Adrenal gland (tissue), 12 donors: ENCODE data around the gene BICD1. TPM values are rescaled to one million over a fixed set of nuclear protein-coding genes. Genes with fewer than 3 reads are reported as not detected.

Source experiments
- DNase-seq, 7 donors: peaks; one replicate each; pipeline ENCODE4 v3.0.0-alpha.2; 2019 to 2020
- H3K27ac ChIP-seq, 5 donors: fragments of 200-600 bp; sonication (generic) in 4 of 5; 1 replicate in 3 of 5; 2 replicates in 2 of 5; pipeline versions ENCODE4 v1.5.1 to v1.8.0; 2016 to 2020; ENCODE audit warnings: mild to moderate bottlenecking in 1 of 5
- H3K27me3 ChIP-seq: fragments of 200-600 bp; 2 replicates; pipeline ENCODE4 v1.8.0; 2021
- H3K36me3 ChIP-seq, 2 donors: fragments of 200-600 bp; replicated peaks in 1 of 2; 1 replicate in 1 of 2; 2 replicates in 1 of 2; pipeline versions ENCODE4 v1.5.1 to v1.8.0; 2018 to 2022
- H3K4me1 ChIP-seq, 2 donors: fragments of 200-600 bp; replicated peaks in 1 of 2; 1 replicate in 1 of 2; 2 replicates in 1 of 2; pipeline versions ENCODE4 v1.5.1 to v1.8.0; 2018 to 2021
- H3K4me3 ChIP-seq, 4 donors: fragments of 200-600 bp; sonication (generic) in 3 of 4; one replicate each; pipeline ENCODE4 v1.5.1; 2016 to 2018
- H3K9me3 ChIP-seq, 3 donors: fragments of 200-600 bp; sonication (generic) in 1 of 3; replicated peaks in 1 of 3; 1 replicate in 2 of 3; 2 replicates in 1 of 3; pipeline versions ENCODE4 v1.5.1 to v1.8.0; 2016 to 2021
- POLR2A ChIP-seq, 2 donors: fragments of 450-650 bp; IDR thresholded peaks; one replicate each; pipeline ENCODE4 v1.6.1; 2017; ENCODE audit warnings: antibody characterized with exemption in 2 of 2, mild to moderate bottlenecking in 2 of 2, moderate library complexity in 1 of 2
- WGBS, 4 donors: extraction: QIAGEN DNeasy Blood & Tissue Kit in 2 of 4; methylation state at CpG; one replicate each; pipeline versions ENCODE4 v1.1.5 to v1.1.7; 2013 to 2017; 5-methylcytosine and 5-hydroxymethylcytosine counted together
- intact Hi-C, 2 donors: fragments of 100-400 bp; cut with DNase I; formaldehyde crosslinking; loops; one replicate each; pipeline versions ENCODE4 v1.14.1 to v1.15.0; 2022 to 2023
- polyA plus RNA-seq, 3 donors: library from polyadenylated mRNA; stranded (reverse); fragments of 200-250 nt in 2 of 3; fragments of 350-450 nt in 1 of 3; fragmentation: Illumina TruSeq in 1 of 3; extraction: RNeasy Lipid Tissue Mini Kit (QIAGEN cat#74804) in 1 of 3; gene quantifications; one replicate each; pipeline ENCODE4 v1.2.3, GENCODE V29; 2013 to 2014
- total RNA-seq, 9 donors: library from RNA; depleted of rRNA in 4 of 9; stranded (reverse); fragments of >200 nt in 4 of 9; fragments of 120-200 nt in 1 of 9; fragmentation: NEBNext Ultra II Directional in 1 of 9; extraction: Animal tissue kit (Norgen Biotek cat#: 25700) in 1 of 9; gene quantifications; one replicate each; pipeline versions ENCODE4 v1.1.0 to v1.2.4, GENCODE V29; 2013 to 2023
- TF ChIP-seq, protein P1 (sequence below), 6 experiments: fragments of 450-650 bp in 4 of 6; fragments of 200-600 bp in 2 of 6; sonication (generic) in 1 of 6; IDR thresholded peaks; 1 replicate in 5 of 6; 2 replicates in 1 of 6; pipeline versions ENCODE4 v1.5.1 to v1.8.0; 2016 to 2021; ENCODE audit warnings: antibody characterized with exemption in 6 of 6, mild to moderate bottlenecking in 2 of 6, moderate library complexity in 1 of 6
- donor health status: healthy with polysubstance abuse.
- donor health status: Bipolar disorder and iron deficiency.
- donor health status: DM: yes; HTN: yes; CAD: no.
- donor health status: DM: no; HTN: no; CAD: no.
- donor health status: DM: no; HTN: no; CAD: no.
- donor health status: DM: yes; HTN: yes; CAD: no.

Gene BICD1
- total and polyA plus RNA-seq, 12 donors, result 2.9 to 18.2 (median 9.4) TPM

DNA sequence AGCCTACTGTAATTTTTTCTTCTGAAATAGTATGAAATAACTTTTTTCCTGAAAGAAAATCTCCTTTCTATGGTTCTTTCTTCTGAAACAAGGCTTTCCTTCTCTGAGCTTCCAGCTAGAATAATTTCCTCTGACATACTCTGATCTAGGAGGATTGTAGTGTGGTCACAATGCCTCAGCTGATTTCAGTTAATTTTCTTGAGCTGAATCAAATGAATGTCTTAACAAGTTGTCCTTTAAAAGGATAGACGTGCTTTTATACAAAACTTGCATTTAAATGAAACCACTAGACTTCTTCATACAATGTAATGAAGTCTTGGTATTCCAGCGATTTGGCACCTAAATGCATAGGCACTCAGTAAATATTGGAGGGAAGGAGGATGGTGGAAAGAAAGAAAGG lies 94.4 kb downstream of the BICD1 start:
- intact Hi-C loops, result no loop called here
- 83 to 92% (median 89%) methylated on average over 2 of the region's 2 CpGs for WGBS, 4 donors
- Histone ChIP-seq H3K27ac (no peak overlapping the region), H3K4me1 (no peaks in the 10 kb centered on the region), H3K9me3 (no peaks in the 10 kb centered on the region), H3K27me3 (no peaks in the 10 kb centered on the region), H3K4me3 (no peak overlapping the region), H3K36me3 (no peaks in the 10 kb centered on the region)
- no peak for DNase-seq
- no peak for TF ChIP-seq POLR2A (IDR thresholded peaks at IDR 0.05)
- TF ChIP-seq, protein P1, sequence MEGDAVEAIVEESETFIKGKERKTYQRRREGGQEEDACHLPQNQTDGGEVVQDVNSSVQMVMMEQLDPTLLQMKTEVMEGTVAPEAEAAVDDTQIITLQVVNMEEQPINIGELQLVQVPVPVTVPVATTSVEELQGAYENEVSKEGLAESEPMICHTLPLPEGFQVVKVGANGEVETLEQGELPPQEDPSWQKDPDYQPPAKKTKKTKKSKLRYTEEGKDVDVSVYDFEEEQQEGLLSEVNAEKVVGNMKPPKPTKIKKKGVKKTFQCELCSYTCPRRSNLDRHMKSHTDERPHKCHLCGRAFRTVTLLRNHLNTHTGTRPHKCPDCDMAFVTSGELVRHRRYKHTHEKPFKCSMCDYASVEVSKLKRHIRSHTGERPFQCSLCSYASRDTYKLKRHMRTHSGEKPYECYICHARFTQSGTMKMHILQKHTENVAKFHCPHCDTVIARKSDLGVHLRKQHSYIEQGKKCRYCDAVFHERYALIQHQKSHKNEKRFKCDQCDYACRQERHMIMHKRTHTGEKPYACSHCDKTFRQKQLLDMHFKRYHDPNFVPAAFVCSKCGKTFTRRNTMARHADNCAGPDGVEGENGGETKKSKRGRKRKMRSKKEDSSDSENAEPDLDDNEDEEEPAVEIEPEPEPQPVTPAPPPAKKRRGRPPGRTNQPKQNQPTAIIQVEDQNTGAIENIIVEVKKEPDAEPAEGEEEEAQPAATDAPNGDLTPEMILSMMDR (IDR thresholded peaks at IDR 0.05), result no peak

DNA sequence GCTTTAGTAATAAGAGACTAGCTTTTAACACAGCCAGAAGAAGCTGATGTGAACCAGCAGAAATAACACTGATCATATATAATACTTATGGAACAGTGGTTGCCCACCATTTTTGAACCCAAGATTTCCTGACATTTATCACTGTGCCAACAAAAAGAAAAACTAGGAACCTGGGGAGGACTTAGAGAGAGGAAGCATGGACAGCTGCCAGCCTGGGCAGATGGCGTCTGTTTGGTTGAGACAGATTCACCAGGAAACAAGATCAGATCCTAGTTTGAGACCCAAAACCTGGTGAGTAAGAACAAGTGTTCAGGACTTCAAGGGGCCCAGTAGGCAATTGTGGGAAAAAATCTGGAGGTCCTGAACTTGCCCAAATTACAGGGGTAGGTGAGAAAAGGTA lies 95.3 kb downstream of the BICD1 start:
- Histone ChIP-seq H3K9me3 (no peaks in the 10 kb centered on the region), H3K4me1 (no peaks in the 10 kb centered on the region), H3K27ac (no peak overlapping the region), H3K36me3 (no peaks in the 10 kb centered on the region), H3K4me3 (no peak overlapping the region), H3K27me3 (no peaks in the 10 kb centered on the region)
- TF ChIP-seq, protein P1 (IDR thresholded peaks at IDR 0.05), result no peak
- TF ChIP-seq POLR2A (IDR thresholded peaks at IDR 0.05), result no peak
- 72 to 83% (median 73%) methylated on average over 1 of the region's 1 CpG for WGBS, 4 donors
- DNase-seq, result peak in 4 of 7 donors; percentile 10 to 44 (median 26)
- intact Hi-C loops, result no loop called here

DNA sequence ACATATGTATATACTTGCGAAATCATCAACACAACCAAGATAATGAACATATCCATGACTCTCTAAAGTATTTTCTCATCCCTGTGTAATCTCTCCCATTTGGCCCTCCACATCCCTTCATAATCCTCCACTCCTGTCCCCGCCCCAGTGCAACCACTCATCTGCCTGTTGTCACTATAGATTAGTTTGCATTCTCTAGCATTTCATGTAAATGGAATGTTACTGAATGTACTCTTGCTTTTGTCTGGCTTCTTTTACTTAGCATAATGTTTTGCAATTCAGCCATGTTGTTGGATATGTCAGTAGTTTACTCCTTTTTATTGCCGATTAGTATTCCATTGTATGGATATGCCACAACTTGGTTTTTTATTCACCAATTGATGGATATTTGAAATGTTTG lies 99.1 kb downstream of the BICD1 start:
- DNase-seq, result no peak
- H3K9me3 ChIP-seq, result no peaks in the 10 kb centered on the region
- intact Hi-C loops, result no loop called here
- no peaks in the 10 kb centered on the region for H3K4me1 ChIP-seq
- 96 to 99% (median 97%) methylated on average over 3 of the region's 3 CpGs for WGBS, 4 donors
- no peak for TF ChIP-seq POLR2A (IDR thresholded peaks at IDR 0.05)
- TF ChIP-seq, protein P1 (IDR thresholded peaks at IDR 0.05), result no peak
- H3K27me3 ChIP-seq, result no peaks in the 10 kb centered on the region
- no peak overlapping the region for H3K27ac ChIP-seq
- no peaks in the 10 kb centered on the region for H3K36me3 ChIP-seq
- no peak overlapping the region for H3K4me3 ChIP-seq

DNA sequence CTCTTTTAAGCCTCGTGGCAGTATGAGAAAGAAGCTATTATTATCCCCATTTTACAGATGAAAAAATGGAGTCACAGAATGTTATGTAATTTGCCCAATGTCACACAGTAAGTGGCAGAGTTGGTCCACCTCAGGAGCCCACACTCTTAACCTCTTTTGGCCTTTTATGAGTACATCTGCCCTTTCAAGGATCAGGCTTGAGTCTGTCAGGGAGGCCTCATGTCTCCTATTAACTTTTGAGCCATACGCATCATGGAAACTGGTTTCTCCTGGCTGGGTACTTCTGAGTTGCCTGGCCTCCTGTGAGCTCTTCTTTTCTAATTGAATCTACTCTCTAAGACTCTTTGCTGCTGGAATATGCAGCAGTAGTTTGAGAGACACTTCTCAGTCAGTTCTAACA lies 101.7 kb downstream of the BICD1 start:
- intact Hi-C loops, result no loop called here
- Histone ChIP-seq H3K4me1 (no peaks in the 10 kb centered on the region), H3K9me3 (no peaks in the 10 kb centered on the region), H3K27me3 (no peaks in the 10 kb centered on the region), H3K27ac (no peak overlapping the region), H3K4me3 (no peak overlapping the region), H3K36me3 (no peaks in the 10 kb centered on the region)
- DNase-seq, result no peak
- 72 to 82% (median 79%) methylated on average over 2 of the region's 2 CpGs for WGBS, 4 donors
- TF ChIP-seq, protein P1 (IDR thresholded peaks at IDR 0.05), result no peak
- no peak for TF ChIP-seq POLR2A (IDR thresholded peaks at IDR 0.05)
